GM12873 (cell line): ENCODE measurements around the gene CAMTA1.

Experiments used
- CTCF ChIP-seq: IDR thresholded peaks from 2 replicates; pipeline ENCODE4 v1.5.1; 2012; ENCODE audit warnings: low read depth, mild to moderate bottlenecking, moderate library complexity, low read length, control low read depth; ENCODE audit not compliant: insufficient read depth; ENCODE audit errors: missing control alignments

The CAMTA1 gene

DNA sequence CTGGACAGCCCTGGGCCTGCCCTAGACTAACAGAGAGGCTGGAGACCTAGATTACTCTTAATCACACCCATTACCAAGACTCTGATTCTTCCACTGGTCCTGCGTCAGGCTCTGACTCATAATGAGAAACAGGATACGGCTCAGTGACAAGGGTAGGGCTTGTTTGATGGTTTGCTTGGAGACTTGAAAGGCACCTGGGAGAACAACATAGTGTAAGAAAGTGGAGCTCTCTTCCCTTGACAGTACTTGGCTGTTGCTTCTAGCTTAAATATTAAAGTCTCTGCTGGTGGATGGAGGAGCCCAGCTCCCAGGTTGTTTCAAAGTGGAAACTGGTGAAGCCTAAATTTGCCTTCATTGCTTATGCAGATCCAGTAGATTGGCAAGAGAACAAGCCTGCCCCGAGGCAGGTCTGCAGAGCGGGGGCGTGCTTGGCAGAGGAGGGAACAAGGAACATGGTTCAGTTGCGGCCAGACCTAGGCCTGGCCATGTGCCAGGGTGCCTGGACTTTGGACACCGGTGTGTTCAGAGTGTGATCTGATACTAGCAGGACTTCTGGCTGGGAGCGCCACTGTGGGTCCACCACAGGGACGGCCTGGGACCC is 480.6 kb downstream of the CAMTA1 start:
- TF ChIP-seq CTCF, result no peak

GRCh38 chr1:7266561-7266960 is 481.3 kb downstream of the CAMTA1 start:
- TF ChIP-seq CTCF, result no peak

DNA sequence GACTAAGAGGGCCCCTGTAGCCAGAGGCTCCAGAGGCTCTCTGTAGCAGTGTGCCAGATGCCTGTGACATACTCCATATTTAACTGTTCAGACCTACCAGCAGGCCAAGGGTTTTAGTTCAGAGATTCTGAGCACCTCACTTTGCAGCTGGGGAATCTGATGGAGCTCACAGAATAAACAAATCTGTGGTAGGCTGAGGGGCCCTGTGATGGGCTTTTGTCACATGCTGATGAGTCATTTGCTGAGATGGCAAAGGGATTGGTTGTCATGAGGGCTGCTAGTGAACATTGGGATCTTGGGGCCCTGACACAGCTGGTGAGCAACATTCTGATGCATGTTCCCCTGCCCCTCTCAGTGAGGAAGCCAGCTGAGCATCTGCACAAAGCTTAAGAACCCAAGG is 482.2 kb downstream of the CAMTA1 start:
- no peak for TF ChIP-seq CTCF

- no peak for TF ChIP-seq CTCF
Observed at GRCh38 chr1:7268983-7269382, 483.7 kb downstream of the CAMTA1 start.

DNA sequence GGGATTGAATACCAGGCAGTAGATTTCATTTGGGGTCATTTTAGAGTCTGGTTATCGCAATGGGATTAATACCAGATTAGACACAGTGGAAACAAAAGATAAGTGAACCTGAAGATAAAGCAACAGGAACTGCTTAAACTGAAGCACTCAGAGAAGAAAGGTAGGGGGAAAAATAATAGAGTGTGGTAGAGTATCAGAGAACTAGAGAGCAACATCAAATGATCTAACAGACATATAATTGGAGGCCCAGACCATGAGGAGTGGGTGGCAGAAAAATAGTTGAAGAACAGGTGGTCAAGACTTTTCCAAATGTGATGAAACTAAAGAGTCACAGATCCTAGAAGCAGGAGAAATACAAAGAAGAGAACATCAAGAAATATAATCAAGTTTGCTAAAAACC is 484.3 kb downstream of the CAMTA1 start:
- TF ChIP-seq CTCF, result no peak

- no peak for TF ChIP-seq CTCF
Observed at GRCh38 chr1:7274256-7274655, 489.0 kb downstream of the CAMTA1 start.

- TF ChIP-seq CTCF, result no peak
Observed at GRCh38 chr1:7278045-7278444, 492.8 kb downstream of the CAMTA1 start.
